ENCODE data around the gene XIRP1. TPM values are rescaled to one million over a fixed set of nuclear protein-coding genes. Genes with fewer than 3 reads are reported as not detected.

XIRP1 gene
- total and polyA plus RNA-seq, 2 experiments from 2014 or later = not detected

- H3K4me1 ChIP-seq (ENCODE audit: insufficient read depth) = peaks cover 44% of the 10 kb centered on the region
- H3K4me3 Mint-ChIP-seq = peak overlapping the region; percentile 78
- H3K27ac Mint-ChIP-seq = no peak overlapping the region
- peak overlapping the region; percentile 57 for H3K4me3 ChIP-seq
- H3K36me3 ChIP-seq (ENCODE audit: insufficient read depth) = no peaks in the 10 kb centered on the region
- no peaks in the 10 kb centered on the region for H4K20me1 ChIP-seq (replicated peaks; ENCODE audit: insufficient read depth)
- peak overlapping the region; percentile 97 for H2AFZ ChIP-seq
- H3K27ac ChIP-seq (ENCODE audit: low read depth) = peak overlapping the region; percentile 91; the same call in 1 of the 2 replicates
- TF ChIP-seq CREB1 (CRISPR knock-in tag; IDR thresholded peaks at IDR 0.05; ENCODE audit: low read depth) = peak; percentile 16; the same call in 1 of the 2 replicates
- TF ChIP-seq NANOG (IDR thresholded peaks at IDR 0.05; ENCODE audit: borderline replicate concordance) = no peak
- no peak for TF ChIP-seq ETS1 (IDR thresholded peaks at IDR 0.05)
- H3K36me3 Mint-ChIP-seq (ENCODE audit: low read depth) = no peaks in the 10 kb centered on the region; the same call in 2 of the 3 replicates
- peaks cover 25% of the 10 kb centered on the region for H3K27me3 Mint-ChIP-seq (ENCODE audit: insufficient read depth, low read depth, poor library complexity)
- ATAC-seq = peak; percentile 90
- peaks cover 4% of the 10 kb centered on the region; the same call in 1 of the 2 replicates for H3K9me2 ChIP-seq (ENCODE audit: insufficient read depth)
- DNase-seq (ENCODE audit: low spot score) = peak; percentile 94
- no peaks in the 10 kb centered on the region for H3K79me2 ChIP-seq (replicated peaks; ENCODE audit: insufficient read depth)
- H3K4me1 Mint-ChIP-seq = peaks cover 40% of the 10 kb centered on the region
- H3K9me3 Mint-ChIP-seq = no peaks in the 10 kb centered on the region; the same call in 2 of the 3 replicates
- H3K4me2 ChIP-seq = peak overlapping the region; percentile 79
- peaks cover 17% of the 10 kb centered on the region for H3K27me3 ChIP-seq (ENCODE audit: insufficient read depth)
- peaks cover 9% of the 10 kb centered on the region for H3F3A ChIP-seq (replicated peaks; ENCODE audit: low read depth)
Observed at GRCh38 chr3:39180546-39181346, 11.6 kb downstream of the XIRP1 start.

GRCh38 chr3:39180183-39180545, 12.2 kb downstream of the XIRP1 start:
- Histone ChIP-seq H3K36me3 (ENCODE audit: insufficient read depth) (no peaks in the 10 kb centered on the region), H3K9me2 (ENCODE audit: insufficient read depth) (peaks cover 4% of the 10 kb centered on the region; the same call in 1 of the 2 replicates), H4K20me1 (replicated peaks; ENCODE audit: insufficient read depth) (no peaks in the 10 kb centered on the region), H2AFZ (peak overlapping the region; percentile 97), H3K4me2 (peak overlapping the region; percentile 79), H3K27me3 (ENCODE audit: insufficient read depth) (peaks cover 17% of the 10 kb centered on the region), H3K27ac (ENCODE audit: low read depth) (no peak overlapping the region), H3K79me2 (replicated peaks; ENCODE audit: insufficient read depth) (no peaks in the 10 kb centered on the region), H3K4me1 (ENCODE audit: insufficient read depth) (peaks cover 44% of the 10 kb centered on the region), H3F3A (replicated peaks; ENCODE audit: low read depth) (peaks cover 9% of the 10 kb centered on the region), H3K4me3 (peak overlapping the region; percentile 57)
- DNase-seq (ENCODE audit: low spot score) (no peak), ATAC-seq (no peak)
- no peak for TF ChIP-seq CREB1 (CRISPR knock-in tag; IDR thresholded peaks at IDR 0.05; ENCODE audit: low read depth)
- Mint-ChIP-seq H3K4me3 (peak overlapping the region; percentile 78), H3K9me3 (no peaks in the 10 kb centered on the region; the same call in 1 of the 3 replicates), H3K27me3 (ENCODE audit: insufficient read depth, low read depth, poor library complexity) (peaks cover 23% of the 10 kb centered on the region), H3K27ac (no peak overlapping the region), H3K4me1 (peaks cover 40% of the 10 kb centered on the region), H3K36me3 (ENCODE audit: low read depth) (no peaks in the 10 kb centered on the region; the same call in 2 of the 3 replicates)

- no peaks in the 10 kb centered on the region; the same call in 2 of the 3 replicates for H3K36me3 Mint-ChIP-seq (ENCODE audit: low read depth)
- H3K4me1 Mint-ChIP-seq = peaks cover 40% of the 10 kb centered on the region
- DNase-seq (ENCODE audit: low spot score) (no peak), ATAC-seq (no peak)
- Histone ChIP-seq H3K4me3 (peak overlapping the region; percentile 69), H3K27me3 (ENCODE audit: insufficient read depth) (peaks cover 17% of the 10 kb centered on the region), H4K20me1 (replicated peaks; ENCODE audit: insufficient read depth) (no peaks in the 10 kb centered on the region), H2AFZ (no peak overlapping the region), H3K9me2 (ENCODE audit: insufficient read depth) (peaks cover 4% of the 10 kb centered on the region; the same call in 1 of the 2 replicates), H3K79me2 (replicated peaks; ENCODE audit: insufficient read depth) (no peaks in the 10 kb centered on the region), H3K4me1 (ENCODE audit: insufficient read depth) (peaks cover 44% of the 10 kb centered on the region), H3K36me3 (ENCODE audit: insufficient read depth) (no peaks in the 10 kb centered on the region), H3K4me2 (peak overlapping the region; percentile 98), H3F3A (replicated peaks; ENCODE audit: low read depth) (peaks cover 9% of the 10 kb centered on the region), H3K27ac (ENCODE audit: low read depth) (peak overlapping the region; percentile 96)
- H3K27ac Mint-ChIP-seq = peak overlapping the region; percentile 34; the same call in 1 of the 2 replicates
- peaks cover 23% of the 10 kb centered on the region for H3K27me3 Mint-ChIP-seq (ENCODE audit: insufficient read depth, low read depth, poor library complexity)
- peaks cover 3% of the 10 kb centered on the region for H3K9me3 Mint-ChIP-seq
- peak overlapping the region; percentile 81 for H3K4me3 Mint-ChIP-seq
- TF ChIP-seq ZNF462 (CRISPR knock-in tag; IDR thresholded peaks at IDR 0.05) = no peak
Observed at GRCh38 chr3:39178553-39178952, 13.8 kb downstream of the XIRP1 start.

Measured in GM23338 (cell line).